Islet of Langerhans (tissue), 1 donor: Measurements from ENCODE around the gene OR52H1.
"Not testable (repeated sequence)": the region's sequence is repeated elsewhere in the genome, so short reads cannot be mapped to it uniquely, and the experiment has no call there.

Experiments
- FAIRE-seq: peaks from one replicate; lab custom pipeline; 2011; peaks lifted over from hg19 to GRCh38; lab: Jason Lieb, UNC

Gene OR52H1

GRCh38 chr11:5548440-5548839, at the start of gene OR52H1:
Gene OR52H1, minus strand, starts transcription at chr11:5548540. Its CDS starts 3,035 bp downstream, at chr11:5545505.
- FAIRE-seq = no peak

- no peak for FAIRE-seq
Observed at GRCh38 chr11:5597953-5598352, 49.6 kb upstream of the OR52H1 start.

GRCh38 chr11:5596607-5597201, 48.4 kb upstream of the OR52H1 start, which contains the start of gene TRIM6:
Gene TRIM6, plus strand, starts transcription at chr11:5596637. Its CDS starts 261 bp downstream, at chr11:5596898.
- no peak for FAIRE-seq

GRCh38 chr11:5593146-5593545, 44.8 kb upstream of the OR52H1 start:
- no peak for FAIRE-seq

- FAIRE-seq = no peak
Observed at GRCh38 chr11:5592615-5593014, 44.3 kb upstream of the OR52H1 start.

- FAIRE-seq = no peak
Observed at GRCh38 chr11:5591613-5592012, 43.3 kb upstream of the OR52H1 start.

GRCh38 chr11:5589906-5590305, 41.6 kb upstream of the OR52H1 start:
- not testable (repeated sequence) for FAIRE-seq

GRCh38 chr11:5584458-5584857, 36.1 kb upstream of the OR52H1 start:
- not testable (repeated sequence) for FAIRE-seq

GRCh38 chr11:5581014-5581413, 32.7 kb upstream of the OR52H1 start:
- no peak for FAIRE-seq

GRCh38 chr11:5580577-5580976, 32.2 kb upstream of the OR52H1 start, which contains the start of gene OR52B6:
Gene OR52B6, plus strand, starts transcription at chr11:5580877. Its CDS starts 0 bp downstream, at chr11:5580877.
- FAIRE-seq = no peak

GRCh38 chr11:5577101-5577500, 28.8 kb upstream of the OR52H1 start:
- no peak for FAIRE-seq

GRCh38 chr11:5575152-5575551, 26.8 kb upstream of the OR52H1 start:
- no peak for FAIRE-seq

- FAIRE-seq = no peak
Observed at GRCh38 chr11:5574654-5575053, 26.3 kb upstream of the OR52H1 start.

GRCh38 chr11:5564259-5565019, 16.1 kb upstream of the OR52H1 start:
- no peak for FAIRE-seq

- FAIRE-seq = no peak
Observed at GRCh38 chr11:5557751-5558150, 9.4 kb upstream of the OR52H1 start.

- FAIRE-seq = no peak
Observed at GRCh38 chr11:5556596-5557188, 8.4 kb upstream of the OR52H1 start.

GRCh38 chr11:5553343-5553742, 5.0 kb upstream of the OR52H1 start:
- no peak for FAIRE-seq

GRCh38 chr11:5550440-5551095, 2.2 kb upstream of the OR52H1 start:
- FAIRE-seq = no peak

GRCh38 chr11:5547982-5548381, 358 bp downstream of the OR52H1 start:
- FAIRE-seq = no peak

GRCh38 chr11:5546457-5546856, 1.9 kb downstream of the OR52H1 start:
- no peak for FAIRE-seq

- no peak for FAIRE-seq
Observed at GRCh38 chr11:5541427-5541826, 6.9 kb downstream of the OR52H1 start.

GRCh38 chr11:5536482-5536881, 11.9 kb downstream of the OR52H1 start:
- no peak for FAIRE-seq

GRCh38 chr11:5534046-5534445, 14.3 kb downstream of the OR52H1 start:
- no peak for FAIRE-seq
